VCaP (cell line): ENCODE measurements around the gene COQ6.
A peak's percentile ranks its signal among the peaks of the same experiment; 100 is the strongest.
"Not testable (repeated sequence)": the region's sequence is repeated elsewhere in the genome, so short reads cannot be mapped to it uniquely, and the experiment has no call there.

Source experiments
- H3K27ac ChIP-seq: fragments of 450-650 bp; 2 replicates; pipeline ENCODE4 v1.5.1; 2017
- TF ChIP-seq, protein P1 (sequence below): fragments of 450-650 bp; conservative IDR thresholded peaks from 2 replicates; pipeline ENCODE4 v1.5.1; 2017; ENCODE audit warnings: mild to moderate bottlenecking, moderate library complexity

Gene COQ6

DNA sequence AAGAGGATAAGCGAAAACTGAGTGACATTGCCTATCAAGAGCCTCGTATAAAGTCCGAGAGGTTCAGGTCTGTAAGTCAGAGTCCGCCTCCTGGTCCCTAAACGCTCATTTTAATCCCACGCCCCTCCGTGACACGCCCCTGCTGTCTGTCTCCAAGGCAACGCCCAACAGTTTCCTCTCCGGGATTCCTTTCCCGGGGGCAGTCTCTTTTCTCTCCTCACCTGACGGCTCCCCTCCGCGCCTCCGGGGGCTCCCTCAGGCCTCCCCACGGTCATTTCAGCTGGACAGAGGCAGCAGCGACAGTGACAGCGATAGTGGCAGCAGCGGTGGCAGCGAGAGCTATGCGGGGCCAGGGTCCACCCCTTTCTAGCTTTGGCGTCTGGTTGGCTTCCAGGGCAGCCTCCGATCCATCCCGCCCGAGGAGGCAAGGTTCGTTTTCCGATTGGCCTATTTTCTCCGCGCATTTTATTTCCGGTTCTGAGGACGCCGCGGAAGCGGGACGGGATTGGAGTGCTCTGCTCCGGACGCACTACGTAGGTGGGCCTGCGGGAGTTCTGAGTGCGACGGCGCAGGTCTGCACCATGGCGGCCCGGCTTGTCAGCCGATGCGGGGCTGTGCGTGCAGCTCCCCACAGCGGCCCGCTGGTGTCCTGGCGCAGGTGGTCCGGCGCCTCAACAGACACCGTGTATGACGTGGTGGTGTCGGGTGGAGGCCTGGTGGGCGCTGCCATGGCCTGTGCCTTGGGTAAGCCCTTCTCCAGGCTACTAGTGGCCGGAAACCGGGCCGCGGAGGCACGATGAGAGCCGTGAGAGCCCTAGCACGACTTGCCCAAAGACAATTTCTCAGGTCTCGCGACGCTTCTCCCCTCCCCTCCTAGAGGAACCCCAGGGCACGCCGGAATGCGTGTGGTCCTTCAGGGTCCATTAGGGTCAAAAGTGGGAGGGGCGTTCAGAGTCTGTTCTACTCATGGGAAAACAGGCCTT is at the start of gene COQ6, which contains the start of gene FAM161B:
Gene COQ6, plus strand, starts transcription at position 551 of the 983 bp plus-strand sequence. Its CDS starts 31 bp downstream, at position 582.
Gene FAM161B, minus strand, starts transcription at position 343 of the 983 bp plus-strand sequence. Its CDS starts 68 bp downstream, at position 275.
- TF ChIP-seq, protein P1, sequence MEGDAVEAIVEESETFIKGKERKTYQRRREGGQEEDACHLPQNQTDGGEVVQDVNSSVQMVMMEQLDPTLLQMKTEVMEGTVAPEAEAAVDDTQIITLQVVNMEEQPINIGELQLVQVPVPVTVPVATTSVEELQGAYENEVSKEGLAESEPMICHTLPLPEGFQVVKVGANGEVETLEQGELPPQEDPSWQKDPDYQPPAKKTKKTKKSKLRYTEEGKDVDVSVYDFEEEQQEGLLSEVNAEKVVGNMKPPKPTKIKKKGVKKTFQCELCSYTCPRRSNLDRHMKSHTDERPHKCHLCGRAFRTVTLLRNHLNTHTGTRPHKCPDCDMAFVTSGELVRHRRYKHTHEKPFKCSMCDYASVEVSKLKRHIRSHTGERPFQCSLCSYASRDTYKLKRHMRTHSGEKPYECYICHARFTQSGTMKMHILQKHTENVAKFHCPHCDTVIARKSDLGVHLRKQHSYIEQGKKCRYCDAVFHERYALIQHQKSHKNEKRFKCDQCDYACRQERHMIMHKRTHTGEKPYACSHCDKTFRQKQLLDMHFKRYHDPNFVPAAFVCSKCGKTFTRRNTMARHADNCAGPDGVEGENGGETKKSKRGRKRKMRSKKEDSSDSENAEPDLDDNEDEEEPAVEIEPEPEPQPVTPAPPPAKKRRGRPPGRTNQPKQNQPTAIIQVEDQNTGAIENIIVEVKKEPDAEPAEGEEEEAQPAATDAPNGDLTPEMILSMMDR, result peak; percentile 17; the same call in 1 of the 2 replicates
- peak within 1 kb of the TSS; percentile 88 for H3K27ac ChIP-seq

DNA sequence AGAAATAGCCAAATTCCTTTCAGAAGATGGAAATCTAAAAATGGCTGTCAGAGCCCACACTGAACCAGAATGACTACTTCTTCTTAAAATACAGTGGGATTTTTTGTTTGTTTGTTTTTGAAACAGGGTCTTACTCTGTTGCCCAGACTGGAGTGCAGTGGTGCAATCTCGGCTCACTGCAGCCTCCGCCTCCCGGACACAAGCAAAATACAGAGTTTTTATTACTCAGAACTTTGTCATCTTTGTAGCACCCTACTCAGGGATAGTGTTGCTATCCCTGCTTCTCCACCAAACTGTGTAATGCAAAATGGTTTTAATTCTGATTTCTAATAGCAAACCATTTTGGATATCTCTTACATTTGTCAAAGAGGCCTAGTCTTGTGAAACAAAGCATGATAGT is 47.1 kb upstream of the COQ6 start:
- H3K27ac ChIP-seq, result no peak overlapping the region
- TF ChIP-seq, protein P1, result no peak

DNA sequence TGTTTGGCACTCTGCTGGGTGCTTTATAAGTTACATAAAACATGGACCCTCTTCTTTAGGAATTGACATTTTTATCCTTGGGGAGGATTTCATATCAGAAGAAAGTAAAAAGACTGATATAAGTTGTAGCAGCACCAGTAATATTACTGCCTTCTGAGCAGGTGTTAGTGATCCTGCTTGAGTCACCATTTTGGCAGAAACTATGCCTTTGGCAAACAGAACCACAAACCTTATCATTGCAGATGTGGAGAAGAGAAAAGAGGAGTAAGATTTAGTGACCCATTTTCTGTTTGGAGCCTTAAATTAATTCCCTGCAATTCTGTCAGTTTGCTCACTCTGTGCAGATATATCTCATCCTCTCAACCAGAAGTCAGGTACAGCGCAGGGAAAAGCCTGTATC is 40.4 kb upstream of the COQ6 start:
- TF ChIP-seq, protein P1, result no peak
- no peak overlapping the region for H3K27ac ChIP-seq

DNA sequence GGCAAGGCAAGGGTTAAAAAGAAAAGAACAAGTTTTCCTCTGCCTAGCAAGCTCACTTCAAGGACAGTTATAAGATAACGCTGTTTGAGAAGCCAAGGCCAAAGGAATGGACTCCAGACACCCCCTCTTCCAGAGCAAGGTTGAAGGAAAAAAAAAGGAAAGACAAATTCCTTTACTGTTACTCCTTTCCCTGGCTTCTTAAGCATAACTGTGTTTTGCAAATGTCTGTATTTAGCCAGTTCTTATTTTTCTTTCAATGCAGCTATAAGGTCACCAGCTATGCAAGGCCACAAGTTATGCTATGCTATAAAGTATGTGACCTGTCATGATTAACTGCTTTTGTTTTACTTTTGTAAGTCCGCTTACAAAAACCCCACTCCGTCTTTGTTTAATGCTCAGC is 36.8 kb upstream of the COQ6 start:
- TF ChIP-seq, protein P1, result no peak
- no peak overlapping the region for H3K27ac ChIP-seq

DNA sequence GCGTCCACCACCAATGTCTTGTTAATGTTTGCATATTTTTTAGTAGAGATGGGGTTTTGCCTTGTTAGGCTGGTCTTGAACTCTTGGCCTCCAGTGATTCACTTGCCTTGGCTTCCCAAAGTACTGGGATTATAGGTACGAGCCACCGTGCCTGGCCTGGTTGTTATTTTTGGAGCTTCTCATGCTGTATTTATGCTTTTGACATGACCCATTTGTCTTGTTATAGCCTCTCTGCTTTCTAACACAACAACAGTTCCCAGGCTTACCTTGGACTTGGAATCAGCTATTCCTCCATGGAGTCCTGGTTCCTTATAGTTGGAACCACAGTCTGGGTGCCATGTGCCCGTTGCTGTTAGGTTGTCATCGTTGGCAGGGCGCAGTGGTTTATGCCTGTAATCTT is 33.8 kb upstream of the COQ6 start:
- no peak overlapping the region for H3K27ac ChIP-seq
- TF ChIP-seq, protein P1, result no peak

DNA sequence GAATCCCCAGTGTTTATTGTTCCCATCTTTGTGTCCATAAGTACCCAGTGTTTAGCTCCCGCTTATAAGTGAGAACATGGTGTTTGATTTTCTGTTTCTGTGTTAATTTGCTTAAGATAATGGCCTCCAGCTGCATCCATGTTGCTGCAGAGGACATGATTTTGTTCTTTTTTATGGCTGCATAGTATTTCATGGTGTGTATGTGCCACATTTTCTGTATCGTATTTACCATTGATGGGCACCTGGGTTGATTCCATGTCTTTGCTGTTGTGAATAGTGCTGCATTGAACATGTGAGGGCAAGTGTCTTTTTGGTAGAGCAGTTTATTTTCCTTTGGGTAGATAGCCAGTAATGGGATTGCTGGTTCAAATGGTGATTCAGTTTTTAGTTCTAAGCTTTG is 30.6 kb upstream of the COQ6 start:
- not testable (repeated sequence) for H3K27ac ChIP-seq

DNA sequence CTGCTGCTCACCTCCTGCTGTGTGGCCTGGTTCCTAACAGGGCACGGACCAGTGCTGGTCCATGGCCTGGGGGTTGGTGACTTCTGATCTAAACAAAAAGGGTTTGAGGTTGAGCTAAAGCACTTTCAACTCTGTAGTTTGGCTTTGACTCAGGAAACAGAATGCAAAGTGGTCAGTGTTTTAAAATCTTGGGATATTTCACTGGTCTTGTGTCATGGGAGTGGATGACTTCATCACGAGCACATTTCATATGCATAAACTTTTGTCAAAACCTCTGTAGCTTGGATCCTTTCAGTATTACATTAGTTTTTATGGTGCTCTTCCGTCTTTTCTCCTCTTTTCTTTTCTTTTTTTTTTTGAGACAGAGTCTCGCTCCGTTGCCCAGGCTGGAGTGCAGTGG is 25.8 kb upstream of the COQ6 start:
- TF ChIP-seq, protein P1, result no peak
- H3K27ac ChIP-seq, result no peak overlapping the region

DNA sequence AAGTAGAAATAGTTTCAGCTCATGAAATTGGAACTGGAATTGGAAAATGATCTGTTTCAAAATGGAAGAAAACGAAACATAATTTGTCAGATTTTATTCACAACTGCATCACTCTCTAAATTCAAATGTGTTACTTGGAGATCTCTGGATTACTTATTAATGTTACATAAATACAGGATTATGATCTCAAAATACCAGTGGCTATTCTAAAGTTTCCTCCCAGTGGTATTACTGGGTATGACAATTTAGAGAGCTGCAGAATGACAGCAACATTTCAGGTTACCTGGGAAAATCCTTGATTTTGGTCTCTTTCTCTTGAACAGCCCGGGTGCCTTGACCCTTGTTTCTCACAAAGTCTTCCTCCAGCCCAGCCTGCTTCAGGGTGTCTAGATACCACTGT is 14.4 kb upstream of the COQ6 start:
- TF ChIP-seq, protein P1, result peak; percentile 66
- no peak overlapping the region for H3K27ac ChIP-seq
